GM18502 (cell line): ENCODE results near the gene IER2.

ENCODE experiments used
- ATAC-seq: cut with Tn5 transposase; IDR thresholded peaks from one replicate; pipeline ENCODE4 v1.9.1; 2021; ENCODE audit warnings: mild to moderate bottlenecking; ENCODE audit not compliant: unreplicated experiment, poor library complexity

IER2 gene, protein sequence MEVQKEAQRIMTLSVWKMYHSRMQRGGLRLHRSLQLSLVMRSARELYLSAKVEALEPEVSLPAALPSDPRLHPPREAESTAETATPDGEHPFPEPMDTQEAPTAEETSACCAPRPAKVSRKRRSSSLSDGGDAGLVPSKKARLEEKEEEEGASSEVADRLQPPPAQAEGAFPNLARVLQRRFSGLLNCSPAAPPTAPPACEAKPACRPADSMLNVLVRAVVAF

DNA sequence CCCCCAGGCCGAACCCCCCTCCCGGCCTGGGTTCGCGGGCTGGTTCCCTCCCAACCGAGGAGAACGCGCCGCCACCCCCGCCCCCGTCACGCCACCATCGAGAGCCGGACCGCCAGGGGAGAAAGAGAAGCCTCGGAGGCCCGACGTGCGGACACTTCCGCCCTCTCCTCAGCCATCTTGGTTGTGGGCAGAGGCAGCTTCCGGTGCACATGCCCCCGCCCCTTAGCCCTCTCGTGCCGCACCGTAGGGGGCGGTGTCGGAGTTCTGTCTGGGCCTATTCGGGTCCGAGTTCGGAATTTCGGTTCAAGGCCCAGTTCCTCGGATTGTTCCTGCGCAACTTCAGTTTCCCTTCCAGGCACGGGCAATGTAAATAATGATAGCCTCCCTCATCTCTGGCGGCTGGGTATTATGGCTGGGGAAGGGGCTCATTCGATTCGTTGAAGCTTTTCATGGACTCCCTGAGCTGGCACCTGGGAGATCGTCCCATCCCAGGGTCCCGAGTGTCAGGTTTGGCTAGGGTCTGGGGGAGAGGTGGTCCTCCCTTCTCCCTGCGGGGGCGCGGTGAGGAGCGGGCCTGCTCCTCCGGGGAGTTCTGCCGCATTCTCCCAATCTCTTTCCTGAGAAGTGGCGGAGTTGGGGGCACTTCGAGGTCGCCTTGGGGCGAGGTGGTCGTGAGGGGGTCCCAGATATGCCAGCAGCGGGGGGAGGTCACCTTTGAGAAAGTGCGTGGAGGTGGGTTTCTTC, at the start of gene IER2, which contains the start of gene STX10:
TSS of gene IER2 (plus strand) at position 225 of the 744 bp plus-strand sequence. CDS start 2,776 bp downstream, outside the sequence.
TSS of gene STX10 (minus strand) at position 189 of the 744 bp plus-strand sequence. CDS start 202 bp downstream, outside the sequence.
- peak; percentile 31 for ATAC-seq

DNA sequence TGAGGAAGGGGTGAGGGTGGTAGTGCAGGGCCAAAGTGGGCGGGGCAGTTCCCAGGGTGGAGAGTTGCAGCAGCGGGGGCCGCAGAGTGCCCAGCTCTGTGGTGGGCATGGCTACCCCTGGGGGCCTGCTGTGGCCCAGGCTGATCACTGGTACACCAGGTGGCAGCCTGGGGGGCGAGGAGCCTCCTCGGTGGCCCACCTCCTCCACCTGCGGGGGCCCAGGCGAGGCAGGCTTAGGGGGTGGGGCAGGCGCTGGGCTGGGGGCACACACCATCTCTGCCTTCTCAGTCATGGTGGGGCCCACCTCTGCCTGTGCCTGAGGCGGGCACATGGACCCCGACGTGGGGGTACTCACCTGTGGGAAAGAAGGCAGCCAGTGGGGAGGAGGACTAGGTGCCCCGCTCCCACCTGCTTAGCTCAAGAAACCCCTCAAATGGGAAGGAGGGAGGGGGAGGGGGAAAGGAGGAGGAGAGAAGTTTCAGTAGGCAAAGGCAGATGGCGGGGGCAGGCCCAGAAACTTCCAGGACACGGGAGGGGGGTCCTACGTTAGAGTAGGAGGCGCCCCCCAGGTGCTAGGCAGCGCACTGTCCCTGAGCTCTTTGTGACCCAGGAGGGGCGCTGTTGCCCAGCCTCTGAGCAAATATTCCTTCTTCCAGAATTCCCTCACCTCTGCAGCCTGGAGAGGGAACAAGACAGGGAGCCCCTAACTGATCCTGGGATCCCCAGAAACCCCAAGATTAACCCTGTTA, 49.2 kb upstream of the IER2 start:
- no peak for ATAC-seq

DNA sequence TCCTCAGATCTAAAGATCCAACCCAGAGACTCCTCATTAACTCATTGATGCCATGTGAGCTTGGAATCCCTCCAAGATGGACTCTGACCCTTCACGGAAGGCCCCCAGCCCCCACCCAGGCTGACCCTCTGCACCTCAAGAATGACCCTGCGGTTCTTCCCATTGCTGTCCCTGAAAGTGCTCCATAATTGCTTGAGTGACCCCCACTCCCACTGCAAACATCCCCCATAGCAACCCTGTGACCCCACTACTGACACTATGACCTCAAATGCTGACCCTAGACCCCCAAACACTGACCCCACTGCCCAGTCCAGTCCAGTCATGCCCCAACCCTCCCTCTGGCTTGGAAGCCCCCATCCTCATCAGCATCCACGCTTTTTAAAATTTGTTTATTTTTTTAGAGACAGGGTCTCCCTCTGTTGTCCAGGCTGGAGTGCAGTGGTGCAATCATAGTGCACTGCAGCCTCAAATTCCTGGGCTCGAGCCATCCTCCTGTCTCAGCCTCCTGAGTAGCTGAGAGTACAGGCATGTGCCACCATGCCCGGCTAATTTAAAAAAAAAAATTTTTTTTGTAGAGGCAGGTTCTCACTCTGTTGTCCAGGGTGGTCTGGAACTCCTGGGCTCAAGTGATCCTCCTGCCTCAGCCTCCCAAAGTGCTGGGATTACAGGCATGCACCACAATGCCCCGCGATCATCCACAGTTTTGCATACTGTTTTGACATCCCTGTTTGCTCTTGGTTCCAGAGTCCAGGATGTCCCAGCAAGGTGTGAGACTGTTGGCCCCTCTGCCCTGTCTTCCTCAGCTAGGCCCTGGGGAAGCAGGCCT, 48.4 kb upstream of the IER2 start:
- no peak for ATAC-seq

DNA sequence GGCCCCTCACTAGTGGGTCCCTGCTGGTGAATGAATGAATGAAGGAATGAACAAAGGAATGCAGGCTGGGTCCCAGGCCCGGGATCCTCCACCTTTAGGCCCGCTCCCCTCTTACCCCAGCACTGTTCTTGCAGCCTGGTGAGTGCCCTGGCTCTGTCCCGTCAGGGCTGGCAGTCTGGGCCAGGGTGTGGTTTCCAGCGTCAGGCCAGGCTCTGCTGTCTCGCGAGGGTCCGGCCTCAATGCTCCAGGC, 47.9 kb upstream of the IER2 start:
- peak; percentile 4 for ATAC-seq

DNA sequence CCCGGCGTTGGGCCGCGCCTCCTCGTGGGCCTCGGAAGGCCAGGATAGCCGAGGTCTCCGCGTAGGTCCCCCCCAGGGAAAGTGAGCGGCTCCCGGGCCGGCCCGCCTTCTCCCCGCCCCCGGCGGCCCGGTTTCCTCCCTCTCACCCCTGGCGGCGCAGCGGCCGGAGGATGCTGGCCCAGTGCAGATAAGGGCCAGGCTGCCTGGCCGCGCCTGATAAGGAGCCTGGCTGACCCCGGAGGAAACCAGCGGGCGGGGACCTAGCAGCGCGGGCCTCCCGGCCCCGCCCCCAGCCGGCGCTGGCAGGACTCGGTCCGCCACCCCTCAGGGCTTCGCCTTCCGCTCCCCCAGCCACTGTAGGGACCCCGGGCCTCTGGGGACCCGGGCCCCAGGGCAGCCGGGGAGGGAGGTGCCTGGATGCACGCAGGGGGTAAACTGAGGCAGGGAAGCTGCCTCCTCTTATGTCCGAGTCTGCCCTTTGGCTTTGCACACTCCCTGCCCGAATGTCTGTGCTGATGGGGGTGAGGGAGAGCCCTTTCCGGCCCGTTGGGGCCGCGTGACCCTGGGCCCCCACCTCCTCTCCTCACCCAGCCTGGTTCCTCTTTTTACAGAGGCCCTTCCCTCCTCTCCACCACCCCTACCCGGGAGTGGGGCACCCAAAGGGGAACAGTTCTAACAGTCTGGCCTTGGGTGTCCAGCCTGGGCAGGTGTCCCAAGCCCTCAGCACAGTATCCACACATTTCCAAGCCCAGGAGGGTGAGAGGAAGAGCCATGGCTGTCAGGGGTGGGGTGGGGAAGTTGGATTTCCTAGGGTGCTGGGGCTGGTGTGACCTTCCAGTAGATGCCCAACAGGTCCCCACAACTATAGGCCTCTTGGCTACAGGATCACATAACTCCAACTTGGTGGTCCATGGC, 47.3 kb upstream of the IER2 start, which contains the start of gene LYL1:
TSS of gene LYL1 (minus strand) at position 193 of the 915 bp plus-strand sequence. CDS start 1,687 bp downstream, outside the sequence.
- ATAC-seq: peak; percentile 45

DNA sequence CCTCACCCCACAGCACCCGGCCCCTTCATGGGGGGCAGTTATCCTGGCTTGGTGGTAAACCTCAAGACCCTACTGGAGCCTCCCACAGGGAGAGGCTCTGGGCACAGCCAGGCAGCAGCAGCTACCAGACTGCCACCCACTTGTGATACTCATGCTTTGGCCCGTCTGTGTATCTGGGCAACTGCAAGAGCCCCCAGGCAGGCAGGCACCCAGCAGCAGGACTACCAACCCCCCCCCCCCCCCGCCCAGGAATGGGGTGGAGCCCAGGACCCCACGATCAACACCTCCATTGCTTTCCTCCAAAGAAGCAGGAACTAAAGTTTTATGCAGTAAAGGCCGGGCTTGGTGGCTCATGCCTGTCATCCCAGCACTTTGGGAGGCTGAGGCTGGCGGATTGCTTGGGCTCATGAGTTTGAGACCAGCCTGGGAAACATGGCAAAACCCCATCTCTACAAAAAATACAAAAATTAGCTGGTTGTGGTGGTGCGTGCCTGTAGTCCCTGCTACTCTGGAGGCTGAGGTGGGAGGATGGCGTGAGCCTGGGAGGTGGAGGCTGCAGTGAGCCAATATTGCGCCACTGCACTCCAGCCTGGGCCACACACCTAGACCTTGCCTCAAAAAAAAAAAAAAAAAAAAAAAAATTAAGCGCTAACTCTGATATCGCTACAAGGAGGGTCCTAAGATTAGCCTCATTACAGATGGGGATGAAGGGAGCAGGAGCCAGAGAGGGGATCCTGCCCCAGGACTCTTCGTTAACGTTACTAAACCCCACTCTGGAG, 46.4 kb upstream of the IER2 start:
- no peak for ATAC-seq

DNA sequence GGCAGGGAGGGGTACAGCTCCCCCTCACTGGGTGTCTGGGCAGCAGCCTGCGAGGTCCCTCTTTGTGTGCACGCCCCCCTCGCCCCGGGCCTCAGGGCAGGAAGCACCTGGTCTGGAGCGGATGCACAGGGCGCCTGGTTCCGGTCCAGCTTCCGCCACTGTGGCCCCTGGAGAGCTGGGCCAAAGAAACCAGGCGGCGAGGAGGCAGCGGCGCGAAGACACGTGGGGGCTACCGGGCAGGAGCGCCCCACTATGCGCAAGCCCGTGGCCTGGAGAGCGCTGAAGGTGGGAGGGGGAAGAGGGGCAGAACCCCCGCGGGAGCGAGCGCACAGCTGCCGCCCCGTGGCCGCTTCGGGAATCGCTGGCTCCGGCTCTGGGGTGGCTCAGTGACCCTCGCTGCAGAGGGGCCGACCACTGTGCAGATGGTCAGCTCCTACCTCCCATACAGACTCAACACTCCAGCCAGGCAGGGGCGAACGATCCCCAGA, 45.8 kb upstream of the IER2 start:
- no peak for ATAC-seq

DNA sequence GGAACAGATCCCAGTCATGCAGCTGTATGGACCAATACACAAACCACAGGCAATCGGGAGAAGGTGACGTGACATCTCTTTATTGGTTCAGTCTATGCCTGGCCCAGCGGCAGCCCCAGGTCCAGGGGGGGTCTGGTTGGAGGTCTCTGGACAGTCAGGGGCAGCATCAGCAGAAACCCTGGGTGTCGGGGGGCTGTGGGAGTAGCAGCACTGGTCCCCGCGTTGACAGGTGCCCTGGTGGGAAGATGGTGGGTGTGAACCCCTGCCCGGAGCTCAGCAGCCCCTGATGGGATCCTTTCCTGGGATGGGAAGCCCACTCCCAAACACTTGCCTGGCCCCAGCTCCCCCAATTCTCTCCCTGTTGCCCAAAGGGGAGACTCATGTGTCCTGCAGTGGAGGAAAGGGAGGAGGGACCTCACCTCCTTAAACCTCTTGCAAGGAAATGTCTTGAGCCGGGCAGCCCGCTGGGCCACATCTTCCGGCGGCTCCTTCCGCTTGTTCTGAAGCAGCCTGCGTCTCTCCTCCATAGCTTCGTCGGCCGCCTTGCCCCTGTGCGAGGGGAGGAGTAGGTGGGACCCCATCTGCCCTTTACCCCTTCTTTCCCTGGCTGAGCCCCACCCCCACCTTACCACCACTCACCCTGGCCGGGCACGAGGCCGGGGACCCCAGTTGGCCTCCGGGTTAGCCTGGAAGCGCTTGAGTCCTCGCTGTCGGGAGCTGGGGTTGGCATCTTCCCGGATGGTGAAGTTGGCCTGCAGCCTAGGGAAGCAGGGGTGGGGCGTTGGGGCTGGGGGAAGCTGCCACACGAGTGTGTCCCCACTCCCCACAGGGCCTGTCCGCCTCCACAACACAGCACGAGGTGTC, 45.1 kb upstream of the IER2 start:
- no peak for ATAC-seq

DNA sequence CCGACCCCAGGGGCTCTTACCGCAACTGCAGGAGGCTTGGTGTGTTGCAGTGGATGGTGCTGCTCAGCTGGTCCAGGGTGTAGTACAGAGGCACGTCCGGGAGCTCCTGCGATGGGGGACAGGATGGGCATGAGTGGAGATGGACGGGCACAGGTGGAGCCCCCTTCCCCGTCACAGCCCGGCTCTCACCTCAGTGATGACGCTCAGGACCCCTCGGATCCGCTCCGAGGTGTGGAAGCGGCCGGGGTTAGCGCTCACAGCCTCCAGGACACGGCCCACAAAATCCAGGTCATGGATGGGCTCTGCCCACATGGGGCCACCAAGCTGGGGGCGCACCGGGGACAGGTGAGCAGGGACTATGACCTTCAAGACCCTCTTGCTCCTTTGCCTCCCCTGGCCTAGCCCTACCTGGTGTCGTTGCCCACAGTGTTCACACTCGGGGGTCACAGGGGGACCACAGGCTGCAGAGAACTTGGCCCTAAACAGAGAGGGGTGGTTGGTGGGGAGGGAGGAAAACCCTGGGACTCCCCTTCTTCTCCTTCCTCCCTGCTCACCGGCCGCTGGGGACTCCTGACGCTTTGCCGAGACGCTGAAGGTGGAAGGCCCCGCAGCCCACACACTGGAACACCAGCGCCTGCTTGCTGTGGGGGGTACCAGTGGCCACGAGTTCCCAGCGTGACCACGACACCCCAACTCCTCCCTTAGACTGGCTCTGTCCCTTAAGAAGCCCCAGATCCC, 40.7 kb upstream of the IER2 start:
- no peak for ATAC-seq

DNA sequence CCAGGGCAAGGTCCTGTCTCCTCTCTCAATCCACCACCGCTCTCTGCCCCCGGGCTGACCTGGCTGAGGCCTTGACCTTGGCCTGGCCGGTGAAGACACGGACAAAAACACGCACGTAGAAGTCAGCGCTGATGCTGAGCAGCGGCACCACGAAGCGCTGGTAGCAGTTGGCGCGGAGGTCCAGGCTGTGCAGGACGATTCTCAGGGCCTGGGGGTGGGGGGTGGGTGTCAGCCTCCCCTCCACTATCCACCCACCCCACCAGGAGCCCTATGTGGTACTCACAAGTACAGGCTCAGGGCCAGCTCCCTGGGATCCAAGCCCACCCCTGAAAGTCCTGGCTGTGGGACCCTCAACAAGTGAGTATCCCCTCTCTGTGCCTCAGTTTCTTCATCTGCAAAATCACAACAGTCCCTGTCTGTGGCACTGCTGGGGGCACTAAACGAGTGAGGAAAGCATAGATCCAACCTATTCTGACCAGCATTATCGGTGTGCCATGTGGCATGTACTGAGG, 40.1 kb upstream of the IER2 start:
- ATAC-seq: no peak

DNA sequence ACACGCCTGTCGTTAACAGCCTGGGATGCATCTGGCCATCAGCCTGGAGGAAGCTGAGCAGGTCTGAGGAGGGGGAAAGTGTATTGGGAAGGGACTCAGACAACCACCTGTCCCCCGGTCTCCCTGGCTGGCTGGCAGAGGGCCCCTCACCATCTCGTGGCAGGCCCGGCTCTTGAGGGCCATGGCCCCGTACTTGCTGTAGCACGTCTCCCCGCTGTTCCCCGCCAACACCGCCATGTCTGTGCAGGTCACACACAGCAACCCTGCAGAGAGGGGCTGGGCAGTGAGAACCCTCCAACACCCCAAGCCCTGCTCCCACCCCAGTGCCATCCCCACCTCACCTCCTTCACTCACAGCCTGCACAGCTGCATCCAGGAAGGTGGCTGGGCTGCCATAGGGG, 37.7 kb upstream of the IER2 start:
- no peak for ATAC-seq

DNA sequence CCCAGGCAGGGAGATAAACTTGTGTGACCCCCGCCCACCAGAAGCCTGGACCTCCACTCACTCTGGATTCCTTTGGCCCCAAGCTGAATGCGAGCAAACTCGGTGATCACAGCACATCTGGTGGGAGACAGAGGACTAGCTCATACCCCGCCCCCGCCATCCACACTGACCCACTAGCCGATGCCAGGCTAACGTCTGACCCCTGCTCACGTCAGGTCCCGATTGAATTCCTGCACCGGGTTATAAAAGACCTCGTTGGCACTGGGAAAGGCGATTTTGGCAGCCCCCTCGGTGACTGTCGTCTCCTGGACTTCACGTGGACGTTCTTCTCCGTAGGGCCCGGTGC, 34.3 kb upstream of the IER2 start:
- ATAC-seq: no peak

DNA sequence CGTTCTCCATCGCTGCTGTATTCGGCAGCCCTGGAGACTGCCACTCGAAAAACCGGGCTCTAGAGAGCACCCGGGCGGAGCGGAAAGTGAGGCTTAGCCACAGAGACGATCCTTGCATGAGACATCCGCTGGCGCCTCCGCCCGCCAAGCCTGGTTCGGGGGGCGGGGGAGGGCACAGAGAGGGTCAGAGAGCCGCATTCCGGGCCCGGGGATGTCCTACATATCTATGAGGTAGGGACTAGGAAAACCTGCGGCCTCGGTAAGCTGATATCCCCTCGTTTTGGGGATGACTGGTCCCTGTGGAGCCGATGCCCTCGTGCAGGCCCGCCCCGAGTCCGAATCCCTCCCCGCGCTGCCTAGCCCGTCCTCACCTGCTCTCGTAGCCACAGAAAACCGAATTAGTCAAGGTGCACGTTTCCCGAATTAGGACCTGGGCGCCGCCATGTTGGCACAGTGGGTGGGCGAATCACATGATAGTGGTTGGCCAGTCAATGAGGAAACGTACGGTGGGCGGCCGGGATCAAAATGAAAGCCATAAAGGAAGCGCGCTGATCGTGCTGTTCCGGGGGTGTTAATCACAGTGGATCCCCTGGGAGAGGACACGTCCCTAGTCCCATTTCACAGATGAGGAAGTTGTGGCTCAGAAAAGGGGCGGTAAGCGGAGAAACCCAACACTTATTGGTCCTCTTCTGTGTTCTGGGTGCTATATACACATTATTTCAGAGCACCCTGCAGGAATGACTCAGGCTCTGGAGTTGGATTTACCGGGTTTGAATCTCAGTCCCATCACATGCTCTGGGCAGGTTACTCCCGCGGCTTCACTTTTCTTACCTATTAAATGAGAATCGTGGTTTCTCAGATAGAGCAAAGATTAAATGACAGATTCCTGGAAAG, 33.7 kb upstream of the IER2 start, which contains the start of gene TRMT1:
TSS of gene TRMT1 (minus strand) at position 459 of the 894 bp plus-strand sequence. CDS start at position 118, 341 bp downstream.
- ATAC-seq: peak; percentile 61

DNA sequence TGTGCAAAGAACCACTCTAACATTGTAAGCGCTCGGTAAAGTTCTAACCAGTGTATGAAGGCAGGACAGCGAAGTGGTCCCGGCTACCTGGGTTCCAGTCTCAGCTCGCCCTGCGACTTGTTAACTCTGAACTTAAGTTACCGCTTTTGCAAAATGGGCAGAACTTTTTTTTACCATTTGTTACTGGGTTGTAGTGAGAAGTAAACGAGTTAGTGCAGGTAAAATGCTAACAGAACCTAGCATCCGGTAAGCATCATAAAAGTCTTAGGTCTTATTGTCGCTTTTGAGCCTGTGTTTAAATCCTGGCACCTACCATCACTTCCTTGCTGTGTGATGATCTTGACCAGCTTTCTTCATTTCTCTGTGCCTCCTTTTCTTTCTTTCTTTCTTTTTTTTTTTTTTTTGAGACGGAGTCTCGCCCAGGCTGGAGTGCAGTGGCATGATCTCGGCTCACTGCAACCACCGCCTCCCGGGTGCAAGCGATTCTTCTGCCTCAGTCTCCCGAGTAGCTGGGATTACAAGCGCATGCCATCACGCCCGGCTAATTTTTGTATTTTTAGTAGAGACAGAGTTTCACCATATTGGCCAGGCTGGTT, 32.9 kb upstream of the IER2 start:
- ATAC-seq: no peak

DNA sequence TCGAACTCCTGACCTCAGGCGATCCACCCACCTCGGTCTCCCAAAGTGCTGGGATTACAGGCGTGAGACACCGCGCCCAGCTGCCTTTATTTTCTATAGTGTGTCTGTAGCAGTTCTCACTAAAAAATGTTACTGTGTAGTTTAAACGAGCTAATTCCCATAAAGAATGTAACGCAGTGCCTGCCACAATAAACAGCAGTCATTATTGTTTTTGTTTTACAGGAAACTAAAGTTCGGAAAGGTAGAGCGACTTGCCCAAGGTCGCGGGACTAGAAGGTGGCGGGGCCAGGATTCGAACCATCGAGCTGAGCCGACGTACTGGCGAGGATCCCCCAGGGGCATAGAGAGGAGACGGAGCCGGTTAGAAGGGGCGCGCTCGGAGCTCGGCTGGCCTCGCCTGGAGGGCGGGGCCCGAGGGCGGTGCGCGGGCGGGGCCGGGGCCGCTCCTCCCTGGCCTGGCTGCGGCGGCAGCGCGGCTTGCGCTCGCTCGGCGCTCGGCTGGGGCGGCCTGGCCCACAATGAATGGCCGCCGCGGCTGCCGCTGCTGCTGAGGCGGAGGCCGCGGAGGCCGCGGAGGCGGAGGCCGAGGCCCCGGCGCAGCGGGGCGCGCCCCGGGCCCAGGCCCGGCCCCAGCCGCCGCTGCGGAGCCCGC, 32.3 kb upstream of the IER2 start, which contains the start of gene NACC1:
TSS of gene NACC1 (plus strand) at position 493 of the 652 bp plus-strand sequence. CDS start 16,944 bp downstream, outside the sequence.
- ATAC-seq: peak; percentile 53
